Left ventricle myocardium inferior (tissue), 1 donor: Measurements from ENCODE around the gene CCDC154. TPM values are rescaled to one million over a fixed set of nuclear protein-coding genes. Genes with fewer than 3 reads are reported as not detected.

Experiments
- DNase-seq: peaks from one replicate; pipeline ENCODE4 v3.0.0-alpha.2; 2020
- H3K27ac ChIP-seq: fragments of 200-600 bp; replicated peaks from 2 replicates; pipeline ENCODE4 v1.8.0; 2021
- H3K27me3 ChIP-seq: fragments of 200-600 bp; 2 replicates; pipeline ENCODE4 v1.8.0; 2021; ENCODE audit warnings: low read depth
- H3K36me3 ChIP-seq: fragments of 200-600 bp; 2 replicates; pipeline ENCODE4 v1.8.0; 2021
- H3K4me1 ChIP-seq: fragments of 200-600 bp; 2 replicates; pipeline ENCODE4 v1.8.0; 2021
- H3K4me3 ChIP-seq: fragments of 200-600 bp; 2 replicates; pipeline ENCODE4 v1.8.0; 2021; ENCODE audit warnings: mild to moderate bottlenecking, moderate library complexity
- H3K9me3 ChIP-seq: fragments of 200-600 bp; replicated peaks from 2 replicates; pipeline ENCODE4 v1.8.0; 2021
- intact Hi-C: fragments of 100-400 bp; cut with micrococcal nuclease; formaldehyde crosslinking; loops from one replicate; pipeline ENCODE4 v1.11.0; 2022
- total RNA-seq: library from RNA; stranded (reverse); fragmentation: NEBNext Ultra II Directional; extraction: Animal tissue kit (Norgen Biotek cat#: 25700); gene quantifications from one replicate; pipeline ENCODE4 v1.2.1, GENCODE V29; 2021
- TF ChIP-seq, protein P1 (sequence below): fragments of 200-600 bp; IDR thresholded peaks from 2 replicates; pipeline ENCODE4 v1.8.0; 2021; ENCODE audit warnings: antibody characterized with exemption, mild to moderate bottlenecking, borderline replicate concordance
- donor health status: DM: no; HTN: yes; CAD: no; lungs with severe emphysema.

CCDC154 gene
- total RNA-seq, 1 donor from 2014 or later: 1.3 TPM

DNA sequence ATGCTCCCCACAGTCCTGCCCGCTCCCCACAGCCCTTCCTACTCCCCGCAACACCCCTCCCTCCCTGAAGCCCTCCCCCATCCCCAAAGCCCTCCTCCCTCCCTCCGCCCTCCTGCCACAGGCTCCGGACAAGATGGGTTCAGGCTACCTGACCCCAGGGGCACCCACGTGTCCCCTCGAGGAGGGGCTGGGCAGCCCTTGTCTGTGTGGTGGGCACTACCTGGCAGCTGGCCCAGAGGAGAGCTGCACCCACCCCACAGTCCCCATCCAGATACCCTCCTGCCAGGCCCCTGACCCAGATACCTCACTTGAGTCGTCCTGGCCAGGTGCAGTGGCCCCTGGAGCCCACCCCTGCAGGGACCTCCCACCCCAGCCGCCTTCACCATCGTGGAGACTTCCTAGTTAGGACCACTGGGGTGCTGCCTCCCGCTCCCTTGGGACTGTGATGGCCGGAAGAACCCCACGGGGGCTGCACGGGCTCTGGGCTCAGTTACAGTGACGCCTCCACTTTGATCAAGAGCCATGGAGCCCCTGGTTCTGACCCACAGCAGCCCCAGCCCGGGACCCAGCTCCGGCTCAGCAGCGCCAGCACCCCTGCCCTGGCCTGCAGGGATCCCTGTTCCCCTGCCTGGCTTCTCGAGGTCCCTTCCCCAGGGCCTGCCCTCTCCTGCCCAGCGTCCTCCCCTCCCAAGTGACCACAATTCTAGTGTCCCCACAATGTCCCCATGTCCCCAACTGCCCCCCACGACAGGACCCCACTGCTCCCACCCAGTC is 12.7 kb downstream of the CCDC154 start:
- Histone ChIP-seq H3K36me3 (no peaks in the 10 kb centered on the region), H3K27me3 (no peaks in the 10 kb centered on the region), H3K4me1 (peaks cover 11% of the 10 kb centered on the region), H3K27ac (peak overlapping the region; percentile 75), H3K9me3 (no peaks in the 10 kb centered on the region), H3K4me3 (peak overlapping the region; percentile 62)
- intact Hi-C loops: no loop called here
- TF ChIP-seq, protein P1, sequence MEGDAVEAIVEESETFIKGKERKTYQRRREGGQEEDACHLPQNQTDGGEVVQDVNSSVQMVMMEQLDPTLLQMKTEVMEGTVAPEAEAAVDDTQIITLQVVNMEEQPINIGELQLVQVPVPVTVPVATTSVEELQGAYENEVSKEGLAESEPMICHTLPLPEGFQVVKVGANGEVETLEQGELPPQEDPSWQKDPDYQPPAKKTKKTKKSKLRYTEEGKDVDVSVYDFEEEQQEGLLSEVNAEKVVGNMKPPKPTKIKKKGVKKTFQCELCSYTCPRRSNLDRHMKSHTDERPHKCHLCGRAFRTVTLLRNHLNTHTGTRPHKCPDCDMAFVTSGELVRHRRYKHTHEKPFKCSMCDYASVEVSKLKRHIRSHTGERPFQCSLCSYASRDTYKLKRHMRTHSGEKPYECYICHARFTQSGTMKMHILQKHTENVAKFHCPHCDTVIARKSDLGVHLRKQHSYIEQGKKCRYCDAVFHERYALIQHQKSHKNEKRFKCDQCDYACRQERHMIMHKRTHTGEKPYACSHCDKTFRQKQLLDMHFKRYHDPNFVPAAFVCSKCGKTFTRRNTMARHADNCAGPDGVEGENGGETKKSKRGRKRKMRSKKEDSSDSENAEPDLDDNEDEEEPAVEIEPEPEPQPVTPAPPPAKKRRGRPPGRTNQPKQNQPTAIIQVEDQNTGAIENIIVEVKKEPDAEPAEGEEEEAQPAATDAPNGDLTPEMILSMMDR: no peak
- DNase-seq: no peak

DNA sequence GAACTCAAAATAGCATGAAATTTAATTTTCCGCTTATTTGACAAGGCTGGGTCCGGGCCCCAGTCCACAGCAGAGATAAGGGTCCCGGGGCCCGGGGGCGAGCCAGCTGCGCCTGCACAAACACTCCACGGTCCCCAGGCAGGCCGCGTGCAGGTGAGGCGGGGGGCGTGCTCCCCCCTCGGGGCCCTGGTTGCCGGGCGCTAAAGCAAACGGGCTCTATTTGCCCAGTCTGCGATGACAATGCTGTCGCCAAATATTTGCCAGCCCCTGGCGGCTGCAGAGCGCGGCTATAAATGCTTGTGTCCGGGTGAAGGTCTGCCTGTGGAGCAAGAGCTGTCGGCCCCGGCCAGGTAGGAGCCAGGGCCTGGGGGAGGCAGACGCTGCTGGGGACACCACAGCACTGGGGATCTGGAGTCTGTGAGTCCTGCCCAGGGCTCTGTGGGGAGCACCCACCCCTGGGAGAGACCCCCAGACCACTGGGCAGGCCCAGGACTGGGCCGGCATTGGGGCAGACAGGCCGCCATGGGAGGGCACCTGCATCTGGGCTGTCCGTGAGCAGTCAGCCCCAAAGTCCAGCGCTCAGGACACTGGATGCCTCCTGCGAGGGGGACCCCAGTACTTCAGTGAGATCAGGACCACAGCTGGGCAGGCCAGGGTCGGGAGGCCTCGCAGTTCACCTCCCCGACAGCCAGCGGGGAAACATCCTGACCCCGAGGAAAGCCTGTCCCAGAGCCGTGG is 13.4 kb downstream of the CCDC154 start, which contains the start of gene PERCC1:
Gene PERCC1, plus strand, starts transcription at position 320 of the 738 bp plus-strand sequence. CDS start 1,516 bp downstream, outside the sequence.
- no peak for DNase-seq

DNA sequence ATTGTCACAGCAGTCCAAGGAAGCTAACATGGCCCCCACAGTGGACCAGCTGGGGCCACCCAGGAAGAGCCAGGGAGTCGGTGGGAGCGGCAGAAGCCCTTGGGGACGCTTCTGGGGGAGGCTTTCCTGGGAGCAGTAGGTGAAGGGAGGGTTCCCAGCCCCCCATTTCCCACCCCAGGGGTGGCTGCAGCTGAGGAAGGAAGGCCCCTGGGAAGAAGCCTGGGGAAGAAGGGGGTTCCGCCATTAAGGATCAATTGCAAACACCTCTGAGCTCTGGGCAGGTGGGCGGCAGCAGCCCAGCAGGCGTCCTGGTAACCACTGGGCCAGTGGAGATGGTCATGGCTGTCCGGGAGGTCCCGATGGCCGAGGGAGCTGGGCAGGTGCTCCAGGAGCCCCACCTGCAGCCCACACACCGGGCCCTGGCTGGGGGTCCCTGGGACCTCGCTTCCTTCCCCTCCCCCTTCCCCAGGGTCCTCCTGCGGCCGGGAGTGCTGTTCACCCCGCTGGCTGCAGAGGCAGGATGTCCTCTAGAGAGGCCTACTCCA is 14.1 kb downstream of the CCDC154 start:
- no peak overlapping the region for H3K4me3 ChIP-seq
- H3K27ac ChIP-seq: no peak overlapping the region
- H3K27me3 ChIP-seq: no peaks in the 10 kb centered on the region
- DNase-seq: no peak
- peaks cover 11% of the 10 kb centered on the region for H3K4me1 ChIP-seq
- TF ChIP-seq, protein P1: no peak
- intact Hi-C loops: no loop called here
- no peaks in the 10 kb centered on the region for H3K36me3 ChIP-seq
- no peaks in the 10 kb centered on the region for H3K9me3 ChIP-seq

More for the DNA sequence above, 13.4 kb downstream of the CCDC154 start, which contains the start of gene PERCC1:
- no peaks in the 10 kb centered on the region for H3K36me3 ChIP-seq
- H3K27me3 ChIP-seq: no peaks in the 10 kb centered on the region
- TF ChIP-seq, protein P1: no peak
- peak within 1 kb of the TSS; percentile 62 for H3K4me3 ChIP-seq
- intact Hi-C loops: no loop called here
- no peaks in the 10 kb centered on the region for H3K9me3 ChIP-seq
- H3K4me1 ChIP-seq: peaks cover 11% of the 10 kb centered on the region
- H3K27ac ChIP-seq: peak within 1 kb of the TSS; percentile 75

DNA sequence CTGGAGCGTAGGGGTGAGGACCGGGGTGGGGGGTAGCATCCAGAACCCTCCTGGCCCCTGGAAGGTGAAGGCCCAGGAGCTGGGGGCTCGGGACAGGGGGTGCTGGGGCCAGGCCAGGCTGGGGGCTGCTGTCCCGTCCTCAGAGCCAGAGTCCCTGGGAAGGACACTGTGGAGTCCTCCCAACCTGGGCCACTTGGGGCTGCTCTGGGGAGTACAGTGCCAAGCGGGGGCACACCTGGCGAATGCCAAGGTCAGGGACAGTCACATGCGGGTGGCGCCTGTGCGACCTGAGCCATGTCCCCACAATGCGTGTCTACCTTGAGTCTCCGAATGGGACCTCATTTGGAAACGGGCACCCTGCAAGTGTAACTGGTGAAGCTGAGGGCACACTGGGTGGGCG is 14.7 kb downstream of the CCDC154 start:
- Histone ChIP-seq H3K9me3 (no peaks in the 10 kb centered on the region), H3K36me3 (no peaks in the 10 kb centered on the region), H3K27me3 (no peaks in the 10 kb centered on the region), H3K4me1 (peaks cover 11% of the 10 kb centered on the region), H3K27ac (no peak overlapping the region), H3K4me3 (no peak overlapping the region)
- intact Hi-C loops: no loop called here
- no peak for DNase-seq
- TF ChIP-seq, protein P1: no peak

DNA sequence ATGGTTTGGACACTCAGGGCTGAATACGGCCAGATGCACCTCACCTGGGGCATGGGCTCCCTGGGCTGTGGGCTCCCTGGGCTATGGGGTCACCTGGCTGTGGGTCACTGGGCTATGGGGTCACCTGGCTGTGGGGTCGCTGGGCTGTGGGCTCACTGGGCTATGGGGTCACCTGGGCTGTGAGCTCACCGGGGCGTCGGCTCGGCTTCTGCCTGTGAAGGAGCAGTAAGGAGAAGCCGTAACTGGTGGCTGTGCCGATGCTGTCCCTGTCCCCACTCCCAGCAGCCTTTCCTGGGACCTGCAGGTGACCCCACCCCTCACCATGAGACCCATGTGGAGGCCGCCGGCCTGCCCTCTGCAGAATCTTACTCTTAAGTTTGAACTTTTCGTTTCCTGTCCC is 15.3 kb downstream of the CCDC154 start:
- DNase-seq: no peak
- Histone ChIP-seq H3K36me3 (no peaks in the 10 kb centered on the region), H3K27ac (no peak overlapping the region), H3K4me1 (peaks cover 11% of the 10 kb centered on the region), H3K27me3 (no peaks in the 10 kb centered on the region), H3K9me3 (no peaks in the 10 kb centered on the region), H3K4me3 (no peak overlapping the region)
- intact Hi-C loops: no loop called here
- TF ChIP-seq, protein P1: no peak
